ENCODE data around the gene TNFSF18. TPM values are rescaled to one million over a fixed set of nuclear protein-coding genes. Genes with fewer than 3 reads are reported as not detected.

TNFSF18 gene
- polyA plus RNA-seq, 1 donor from 2014 or later: not detected

DNA sequence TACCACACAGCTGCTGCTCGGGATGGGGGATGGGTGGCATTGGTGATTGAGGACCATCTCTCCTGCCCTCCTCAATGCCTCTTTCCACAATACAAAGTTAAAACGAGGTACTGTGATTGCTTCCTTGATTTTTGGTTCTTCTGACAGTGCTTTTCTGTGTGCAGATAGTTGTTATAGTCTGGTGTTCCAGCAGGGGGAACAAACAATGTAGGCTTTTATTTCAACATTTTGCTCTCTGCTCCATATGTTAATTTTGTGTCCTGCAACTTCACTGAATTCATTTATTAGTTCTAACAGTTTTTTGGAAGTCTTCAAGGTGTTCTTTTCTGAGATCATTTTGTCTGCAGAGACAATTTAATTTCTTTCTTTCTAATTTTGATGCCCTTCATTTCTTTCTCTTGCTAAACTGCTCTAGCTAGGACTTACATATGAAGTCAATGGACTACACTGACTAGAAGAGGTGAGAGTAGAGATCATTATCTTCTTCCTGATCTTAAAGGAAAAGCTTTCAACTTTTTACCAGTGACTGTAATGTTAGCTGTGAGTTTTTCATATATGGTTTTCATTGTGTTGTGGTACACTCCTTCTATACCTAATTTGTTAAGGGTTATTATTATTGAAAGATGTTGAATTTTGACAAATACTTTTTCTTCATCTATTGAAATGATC lies 45.4 kb downstream of the TNFSF18 start:
- H3F3A ChIP-seq (ENCODE audit: insufficient read depth, low read length, poor library complexity, severe bottlenecking): no peaks in the 10 kb centered on the region
- no peak overlapping the region for H3K4me2 ChIP-seq (ENCODE audit: low read length)
- H3K27me3 ChIP-seq (ENCODE audit: insufficient read depth, low read depth, low read length): no peaks in the 10 kb centered on the region
- H3K36me3 ChIP-seq (ENCODE audit: insufficient read depth, low read length): no peaks in the 10 kb centered on the region
- H3K9me2 ChIP-seq (ENCODE audit: insufficient read depth, low read length): no peaks in the 10 kb centered on the region
- H3K79me2 ChIP-seq (replicated peaks; ENCODE audit: insufficient read depth, low read length): no peaks in the 10 kb centered on the region
- H3K9ac ChIP-seq (ENCODE audit: low read length): no peak overlapping the region
- H2AFZ ChIP-seq (ENCODE audit: low read depth, low read length): no peak overlapping the region
- H4K20me1 ChIP-seq (ENCODE audit: insufficient read depth): no peaks in the 10 kb centered on the region
- H3K4me3 ChIP-seq (ENCODE audit: low read length): no peak overlapping the region
- H3K9me3 ChIP-seq (ENCODE audit: low read length): peaks cover 2% of the 10 kb centered on the region
- TF ChIP-seq, protein P1, sequence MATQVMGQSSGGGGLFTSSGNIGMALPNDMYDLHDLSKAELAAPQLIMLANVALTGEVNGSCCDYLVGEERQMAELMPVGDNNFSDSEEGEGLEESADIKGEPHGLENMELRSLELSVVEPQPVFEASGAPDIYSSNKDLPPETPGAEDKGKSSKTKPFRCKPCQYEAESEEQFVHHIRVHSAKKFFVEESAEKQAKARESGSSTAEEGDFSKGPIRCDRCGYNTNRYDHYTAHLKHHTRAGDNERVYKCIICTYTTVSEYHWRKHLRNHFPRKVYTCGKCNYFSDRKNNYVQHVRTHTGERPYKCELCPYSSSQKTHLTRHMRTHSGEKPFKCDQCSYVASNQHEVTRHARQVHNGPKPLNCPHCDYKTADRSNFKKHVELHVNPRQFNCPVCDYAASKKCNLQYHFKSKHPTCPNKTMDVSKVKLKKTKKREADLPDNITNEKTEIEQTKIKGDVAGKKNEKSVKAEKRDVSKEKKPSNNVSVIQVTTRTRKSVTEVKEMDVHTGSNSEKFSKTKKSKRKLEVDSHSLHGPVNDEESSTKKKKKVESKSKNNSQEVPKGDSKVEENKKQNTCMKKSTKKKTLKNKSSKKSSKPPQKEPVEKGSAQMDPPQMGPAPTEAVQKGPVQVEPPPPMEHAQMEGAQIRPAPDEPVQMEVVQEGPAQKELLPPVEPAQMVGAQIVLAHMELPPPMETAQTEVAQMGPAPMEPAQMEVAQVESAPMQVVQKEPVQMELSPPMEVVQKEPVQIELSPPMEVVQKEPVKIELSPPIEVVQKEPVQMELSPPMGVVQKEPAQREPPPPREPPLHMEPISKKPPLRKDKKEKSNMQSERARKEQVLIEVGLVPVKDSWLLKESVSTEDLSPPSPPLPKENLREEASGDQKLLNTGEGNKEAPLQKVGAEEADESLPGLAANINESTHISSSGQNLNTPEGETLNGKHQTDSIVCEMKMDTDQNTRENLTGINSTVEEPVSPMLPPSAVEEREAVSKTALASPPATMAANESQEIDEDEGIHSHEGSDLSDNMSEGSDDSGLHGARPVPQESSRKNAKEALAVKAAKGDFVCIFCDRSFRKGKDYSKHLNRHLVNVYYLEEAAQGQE (IDR thresholded peaks at IDR 0.05; ENCODE audit: borderline replicate concordance): no peak
- TF ChIP-seq CTCF (IDR thresholded peaks at IDR 0.05; ENCODE audit: poor library complexity, severe bottlenecking) (no peak), TAF1 (IDR thresholded peaks at IDR 0.05; ENCODE audit: low read depth) (no peak), EZH2 (IDR thresholded peaks at IDR 0.05; ENCODE audit: borderline replicate concordance, insufficient read depth, low read length, poor library complexity, severe bottlenecking) (no peak), POLR2AphosphoS5 (IDR thresholded peaks at IDR 0.05) (no peak)
- H3K27ac ChIP-seq (ENCODE audit: low read length): no peak overlapping the region

DNA sequence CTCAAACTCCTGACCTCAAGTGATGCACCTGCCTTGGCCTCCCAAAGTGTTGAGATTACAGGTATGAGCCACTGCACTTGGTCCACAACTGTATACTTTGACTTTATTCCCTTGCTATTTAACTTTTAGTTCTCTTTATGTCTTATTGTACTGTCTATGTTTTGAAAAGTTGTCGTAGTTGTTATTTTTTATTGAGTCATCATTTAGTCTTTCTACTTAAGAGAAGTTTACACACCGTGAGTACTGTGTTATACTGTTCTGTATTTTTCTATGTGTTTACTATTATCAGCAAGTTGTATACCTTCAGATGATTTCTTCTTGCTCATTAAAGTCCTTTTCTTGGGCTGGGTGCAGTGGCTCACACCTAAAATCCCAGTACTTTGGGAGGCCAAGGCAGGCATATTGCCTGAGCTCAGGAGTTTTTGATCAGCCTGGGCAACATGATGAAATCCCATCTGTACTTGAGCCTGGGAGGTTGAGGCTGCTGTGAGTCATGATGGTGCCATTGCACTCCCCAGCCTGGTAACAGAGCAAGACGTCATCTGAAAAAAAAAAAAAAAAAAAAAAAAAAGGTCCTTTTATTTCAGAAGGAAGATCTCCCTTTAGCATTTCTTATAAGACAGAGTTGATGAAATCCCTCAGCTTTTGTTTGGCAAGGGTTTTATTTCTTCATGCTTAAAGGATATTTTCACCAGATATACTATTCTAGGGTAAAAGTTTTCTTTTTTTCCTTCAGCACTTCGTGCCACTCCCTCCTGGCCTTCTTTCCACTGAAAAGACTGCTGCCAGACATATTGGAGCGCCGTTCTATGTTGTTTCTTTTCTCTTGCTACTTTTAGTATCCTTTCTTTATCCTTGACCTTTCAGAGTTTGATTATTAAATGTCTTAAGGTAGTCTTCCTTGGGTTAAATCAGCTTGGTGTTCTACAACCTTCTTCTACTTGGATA lies 47.6 kb downstream of the TNFSF18 start:
- Histone ChIP-seq H3K27ac (ENCODE audit: low read length) (no peak overlapping the region), H3K9ac (ENCODE audit: low read length) (no peak overlapping the region), H3F3A (ENCODE audit: insufficient read depth, low read length, poor library complexity, severe bottlenecking) (no peaks in the 10 kb centered on the region), H2AFZ (ENCODE audit: low read depth, low read length) (no peak overlapping the region), H3K27me3 (ENCODE audit: insufficient read depth, low read depth, low read length) (no peaks in the 10 kb centered on the region), H3K9me3 (ENCODE audit: low read length) (peaks cover 2% of the 10 kb centered on the region), H3K4me2 (ENCODE audit: low read length) (no peak overlapping the region), H3K36me3 (ENCODE audit: insufficient read depth, low read length) (no peaks in the 10 kb centered on the region), H3K9me2 (ENCODE audit: insufficient read depth, low read length) (no peaks in the 10 kb centered on the region), H4K20me1 (ENCODE audit: insufficient read depth) (no peaks in the 10 kb centered on the region), H3K79me2 (replicated peaks; ENCODE audit: insufficient read depth, low read length) (no peaks in the 10 kb centered on the region), H3K4me3 (ENCODE audit: low read length) (no peak overlapping the region)
- TF ChIP-seq CTCF (IDR thresholded peaks at IDR 0.05; ENCODE audit: poor library complexity, severe bottlenecking) (no peak), EP300 (conservative IDR thresholded peaks at IDR 0.05; ENCODE audit: poor library complexity, severe bottlenecking) (no peak), MXI1 (conservative IDR thresholded peaks at IDR 0.05; ENCODE audit: poor library complexity, severe bottlenecking) (no peak), EZH2 (IDR thresholded peaks at IDR 0.05; ENCODE audit: borderline replicate concordance, insufficient read depth, low read length, poor library complexity, severe bottlenecking) (no peak)

All from neural cell (in vitro differentiated cells).